HEK293 (cell line): ENCODE results near the gene ACTN3.

Source experiments
- BCL6B ChIP-seq: fragments of 450-650 bp; formaldehyde crosslinking; IDR thresholded peaks from 2 replicates; pipeline ENCODE4 v1.5.1; 2017; ENCODE audit warnings: missing biosample characterization, missing genetic modification characterization
- GLIS1 ChIP-seq: fragments of 450-650 bp; formaldehyde crosslinking; IDR thresholded peaks from 2 replicates; pipeline ENCODE4 v1.5.1; 2016; ENCODE audit warnings: missing biosample characterization, missing genetic modification characterization
- GLIS2 ChIP-seq: fragments of 450-650 bp; formaldehyde crosslinking; IDR thresholded peaks from 2 replicates; pipeline ENCODE4 v1.5.1; 2016; ENCODE audit warnings: missing biosample characterization, missing genetic modification characterization
- IKZF3 ChIP-seq: fragments of 450-650 bp; IDR thresholded peaks from 2 replicates; pipeline ENCODE4 v1.5.0; 2018; ENCODE audit warnings: missing biosample characterization, mild to moderate bottlenecking, missing genetic modification characterization, moderate library complexity
- KLF17 ChIP-seq: fragments of 450-650 bp; formaldehyde crosslinking; IDR thresholded peaks from 2 replicates; pipeline ENCODE4 v1.5.1; 2016; ENCODE audit warnings: missing biosample characterization, missing genetic modification characterization
- MYNN ChIP-seq: fragments of 450-650 bp; formaldehyde crosslinking; IDR thresholded peaks from 2 replicates; pipeline ENCODE4 v1.5.1; 2016; ENCODE audit warnings: missing biosample characterization, missing genetic modification characterization, borderline replicate concordance
- OVOL3 ChIP-seq: fragments of 450-650 bp; formaldehyde crosslinking; IDR thresholded peaks from 2 replicates; pipeline ENCODE4 v1.5.1; 2016; ENCODE audit warnings: missing biosample characterization, missing genetic modification characterization
- PATZ1 ChIP-seq: fragments of 450-650 bp; formaldehyde crosslinking; IDR thresholded peaks from 2 replicates; pipeline ENCODE4 v1.5.1; 2016; ENCODE audit warnings: missing biosample characterization, missing genetic modification characterization
- PRDM1 ChIP-seq: fragments of 450-650 bp; formaldehyde crosslinking; IDR thresholded peaks from 2 replicates; pipeline ENCODE4; 2016; ENCODE audit warnings: missing biosample characterization, missing genetic modification characterization
- SP3 ChIP-seq: fragments of 450-650 bp; formaldehyde crosslinking; IDR thresholded peaks from 2 replicates; pipeline ENCODE4 v1.5.1; 2016; ENCODE audit warnings: missing biosample characterization, missing genetic modification characterization
- YY1 ChIP-seq: fragments of 450-650 bp; formaldehyde crosslinking; IDR thresholded peaks from 2 replicates; pipeline ENCODE4 v1.5.1; 2018; ENCODE audit warnings: missing biosample characterization, missing genetic modification characterization
- ZBTB1 ChIP-seq: fragments of 450-650 bp; formaldehyde crosslinking; IDR thresholded peaks from 2 replicates; pipeline ENCODE4 v1.5.1; 2016; ENCODE audit warnings: missing biosample characterization, missing genetic modification characterization
- ZNF10 ChIP-seq: fragments of 450-650 bp; formaldehyde crosslinking; IDR thresholded peaks from 2 replicates; pipeline ENCODE4 v1.5.1; 2017; ENCODE audit warnings: missing biosample characterization, missing genetic modification characterization
- ZNF112 ChIP-seq: fragments of 450-650 bp; formaldehyde crosslinking; IDR thresholded peaks from 2 replicates; pipeline ENCODE4 v1.5.0; 2017; ENCODE audit warnings: missing biosample characterization, missing genetic modification characterization
- ZNF121 ChIP-seq: fragments of 450-650 bp; formaldehyde crosslinking; IDR thresholded peaks from 2 replicates; pipeline ENCODE4 v1.5.1; 2016; ENCODE audit warnings: missing biosample characterization, missing genetic modification characterization
- ZNF132 ChIP-seq: fragments of 450-650 bp; formaldehyde crosslinking; IDR thresholded peaks from 2 replicates; pipeline ENCODE4 v1.5.1; 2017; ENCODE audit warnings: missing biosample characterization, missing genetic modification characterization, borderline replicate concordance
- ZNF169 ChIP-seq: fragments of 450-650 bp; formaldehyde crosslinking; IDR thresholded peaks from 2 replicates; pipeline ENCODE4 v1.5.1; 2016; ENCODE audit warnings: missing biosample characterization, missing genetic modification characterization
- ZNF174 ChIP-seq: fragments of 450-650 bp; formaldehyde crosslinking; IDR thresholded peaks from 2 replicates; pipeline ENCODE4 v1.5.0; 2017; ENCODE audit warnings: missing biosample characterization, mild to moderate bottlenecking, missing genetic modification characterization
- ZNF292 ChIP-seq: fragments of 450-650 bp; formaldehyde crosslinking; IDR thresholded peaks from 2 replicates; pipeline ENCODE4 v1.5.1; 2016; ENCODE audit warnings: low read depth, missing biosample characterization, missing genetic modification characterization, borderline replicate concordance
- ZNF341 ChIP-seq: fragments of 450-650 bp; formaldehyde crosslinking; IDR thresholded peaks from 2 replicates; pipeline ENCODE4; 2016; ENCODE audit warnings: low read depth, missing biosample characterization, missing genetic modification characterization
- ZNF423 ChIP-seq: fragments of 450-650 bp; formaldehyde crosslinking; IDR thresholded peaks from 2 replicates; pipeline ENCODE4 v1.5.1; 2016; ENCODE audit warnings: missing biosample characterization, missing genetic modification characterization
- ZNF426 ChIP-seq: fragments of 450-650 bp; formaldehyde crosslinking; IDR thresholded peaks from 2 replicates; pipeline ENCODE4 v1.5.1; 2017; ENCODE audit warnings: missing biosample characterization, missing genetic modification characterization, mild to moderate bottlenecking, inconsistent platforms, moderate library complexity
- ZNF558 ChIP-seq: fragments of 450-650 bp; formaldehyde crosslinking; IDR thresholded peaks from 2 replicates; pipeline ENCODE4 v1.5.1; 2016; ENCODE audit warnings: missing biosample characterization, missing genetic modification characterization
- ZNF580 ChIP-seq: fragments of 450-650 bp; formaldehyde crosslinking; IDR thresholded peaks from 2 replicates; pipeline ENCODE4 v1.5.1; 2016; ENCODE audit warnings: missing biosample characterization, missing genetic modification characterization
- ZNF585B ChIP-seq: fragments of 450-650 bp; formaldehyde crosslinking; IDR thresholded peaks from 2 replicates; pipeline ENCODE4 v1.5.1; 2016; ENCODE audit warnings: missing biosample characterization, missing genetic modification characterization
- ZNF664 ChIP-seq: fragments of 450-650 bp; formaldehyde crosslinking; IDR thresholded peaks from 2 replicates; pipeline ENCODE4 v1.5.1; 2016; ENCODE audit warnings: missing biosample characterization, missing genetic modification characterization
- ZNF791 ChIP-seq: fragments of 450-650 bp; formaldehyde crosslinking; IDR thresholded peaks from 2 replicates; pipeline ENCODE4 v1.5.1; 2016; ENCODE audit warnings: missing biosample characterization, missing genetic modification characterization
- ZNF830 ChIP-seq: fragments of 450-650 bp; IDR thresholded peaks from 2 replicates; pipeline ENCODE4 v1.5.0; 2018; ENCODE audit warnings: missing biosample characterization, missing genetic modification characterization, low read depth, mild to moderate bottlenecking, moderate library complexity
- ZNF843 ChIP-seq: fragments of 450-650 bp; formaldehyde crosslinking; IDR thresholded peaks from 2 replicates; pipeline ENCODE4 v1.5.1; 2016; ENCODE audit warnings: missing biosample characterization, missing genetic modification characterization
- ZSCAN18 ChIP-seq: fragments of 450-650 bp; formaldehyde crosslinking; IDR thresholded peaks from 2 replicates; pipeline ENCODE4 v1.5.1; 2016; ENCODE audit warnings: missing biosample characterization, missing genetic modification characterization

Gene ACTN3

GRCh38 chr11:66510271-66510989 lies 36.3 kb upstream of the ACTN3 start, which contains the start of gene BBS1 (continued):
- TF ChIP-seq MYNN (tag by site-specific recombination) (no peak), GLIS2 (no peak), ZNF791 (tag by site-specific recombination) (no peak), ZNF558 (tag by site-specific recombination) (no peak), ZNF341 (tag by site-specific recombination) (no peak), ZNF423 (tag by site-specific recombination) (no peak), GLIS1 (tag by site-specific recombination) (no peak), IKZF3 (tag by site-specific recombination) (no peak), YY1 (peak; percentile 88), ZNF292 (tag by site-specific recombination) (no peak), ZNF426 (tag by site-specific recombination) (no peak), ZSCAN18 (no peak), ZNF121 (no peak), ZNF664 (tag by site-specific recombination) (no peak), OVOL3 (tag by site-specific recombination) (no peak), SP3 (tag by site-specific recombination) (peak; percentile 83), KLF17 (tag by site-specific recombination) (peak; percentile 85), ZNF10 (peak; percentile 76), ZNF132 (tag by site-specific recombination) (no peak), ZNF830 (tag by site-specific recombination) (no peak), ZNF585B (tag by site-specific recombination) (no peak), ZNF843 (tag by site-specific recombination) (peak; percentile 19; the same call in 1 of the 2 replicates), BCL6B (tag by site-specific recombination) (no peak), ZBTB1 (tag by site-specific recombination) (no peak), ZNF169 (tag by site-specific recombination) (no peak), PRDM1 (tag by site-specific recombination) (no peak), ZNF580 (tag by site-specific recombination) (peak; percentile 50), ZNF174 (tag by site-specific recombination) (no peak), PATZ1 (tag by site-specific recombination) (no peak), ZNF112 (no peak)
